SK-N-SH (cell line): ENCODE data around the gene CST3.

Source experiments
- EP300 ChIP-seq, 2 experiments: IDR thresholded peaks; 2 replicates each; pipeline versions ENCODE4 v1.4.0 to v1.6.1; 2012; ENCODE audit warnings: borderline replicate concordance in 1 of 2, low read depth in 1 of 2, low read length in 1 of 2
- FOXJ3 ChIP-seq: sonication (generic); formaldehyde crosslinking; IDR thresholded peaks from 2 replicates; pipeline ENCODE4 v1.5.1; 2020; ENCODE audit warnings: mild to moderate bottlenecking, missing genetic modification reagents
- POLR2AphosphoS5 ChIP-seq: IDR thresholded peaks from 2 replicates; pipeline ENCODE4 v1.6.1; 2012; ENCODE audit warnings: low read depth, low read length
- RAD21 ChIP-seq: IDR thresholded peaks from 2 replicates; pipeline ENCODE4 v1.6.1; 2012; ENCODE audit warnings: mild to moderate bottlenecking, low read length
- REST ChIP-seq: IDR thresholded peaks from 2 replicates; pipeline ENCODE4 v1.6.1; 2012; ENCODE audit warnings: mild to moderate bottlenecking, low read depth, low read length, moderate library complexity
- SMC3 ChIP-seq: IDR thresholded peaks from 2 replicates; pipeline ENCODE4 v1.6.1; 2012; ENCODE audit warnings: low read depth, low read length, improper control_type of control experiment
- TF ChIP-seq, protein P1 (sequence below): IDR thresholded peaks from 2 replicates; pipeline ENCODE4; 2012
- TF ChIP-seq, protein P2 (sequence below): fragments of 200-600 bp; sonication (generic); IDR thresholded peaks from 2 replicates; pipeline ENCODE4 v1.6.1; 2017; ENCODE audit warnings: antibody characterized with exemption, mild to moderate bottlenecking, moderate library complexity
- TF ChIP-seq, protein P3 (sequence below): IDR thresholded peaks from 2 replicates; pipeline ENCODE4 v1.4.0; 2012; ENCODE audit warnings: low read depth, borderline replicate concordance
- TF ChIP-seq, protein P4 (sequence below): IDR thresholded peaks from 2 replicates; pipeline ENCODE4 v1.4.0; 2012; ENCODE audit warnings: low read depth, borderline replicate concordance

DNA sequence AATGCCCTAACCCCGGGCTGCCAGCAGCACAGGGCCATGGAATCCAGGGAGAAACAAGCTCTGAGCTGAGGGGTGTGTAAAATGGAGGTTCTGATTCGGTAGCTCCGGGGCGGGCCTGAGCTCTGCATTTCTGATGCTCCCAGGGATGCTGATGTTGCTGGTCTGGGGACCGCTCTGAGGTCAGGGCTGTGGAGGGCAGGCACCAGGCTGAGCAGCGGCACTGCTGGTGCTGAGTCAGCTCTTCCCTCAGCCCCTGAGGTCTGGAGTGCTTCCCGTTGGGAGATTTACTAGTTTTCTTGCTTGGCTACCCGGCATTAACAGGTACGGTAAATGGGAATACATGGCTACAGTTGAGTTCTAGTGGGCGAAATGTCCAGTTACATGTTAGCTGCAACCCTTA is 18.6 kb upstream of the CST3 start:
- TF ChIP-seq, protein P1, sequence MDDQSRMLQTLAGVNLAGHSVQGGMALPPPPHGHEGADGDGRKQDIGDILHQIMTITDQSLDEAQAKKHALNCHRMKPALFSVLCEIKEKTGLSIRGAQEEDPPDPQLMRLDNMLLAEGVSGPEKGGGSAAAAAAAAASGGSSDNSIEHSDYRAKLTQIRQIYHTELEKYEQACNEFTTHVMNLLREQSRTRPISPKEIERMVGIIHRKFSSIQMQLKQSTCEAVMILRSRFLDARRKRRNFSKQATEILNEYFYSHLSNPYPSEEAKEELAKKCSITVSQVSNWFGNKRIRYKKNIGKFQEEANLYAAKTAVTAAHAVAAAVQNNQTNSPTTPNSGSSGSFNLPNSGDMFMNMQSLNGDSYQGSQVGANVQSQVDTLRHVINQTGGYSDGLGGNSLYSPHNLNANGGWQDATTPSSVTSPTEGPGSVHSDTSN: no peak
- TF ChIP-seq, protein P2, sequence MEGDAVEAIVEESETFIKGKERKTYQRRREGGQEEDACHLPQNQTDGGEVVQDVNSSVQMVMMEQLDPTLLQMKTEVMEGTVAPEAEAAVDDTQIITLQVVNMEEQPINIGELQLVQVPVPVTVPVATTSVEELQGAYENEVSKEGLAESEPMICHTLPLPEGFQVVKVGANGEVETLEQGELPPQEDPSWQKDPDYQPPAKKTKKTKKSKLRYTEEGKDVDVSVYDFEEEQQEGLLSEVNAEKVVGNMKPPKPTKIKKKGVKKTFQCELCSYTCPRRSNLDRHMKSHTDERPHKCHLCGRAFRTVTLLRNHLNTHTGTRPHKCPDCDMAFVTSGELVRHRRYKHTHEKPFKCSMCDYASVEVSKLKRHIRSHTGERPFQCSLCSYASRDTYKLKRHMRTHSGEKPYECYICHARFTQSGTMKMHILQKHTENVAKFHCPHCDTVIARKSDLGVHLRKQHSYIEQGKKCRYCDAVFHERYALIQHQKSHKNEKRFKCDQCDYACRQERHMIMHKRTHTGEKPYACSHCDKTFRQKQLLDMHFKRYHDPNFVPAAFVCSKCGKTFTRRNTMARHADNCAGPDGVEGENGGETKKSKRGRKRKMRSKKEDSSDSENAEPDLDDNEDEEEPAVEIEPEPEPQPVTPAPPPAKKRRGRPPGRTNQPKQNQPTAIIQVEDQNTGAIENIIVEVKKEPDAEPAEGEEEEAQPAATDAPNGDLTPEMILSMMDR: no peak
- no peak for TF ChIP-seq REST
- no peak for TF ChIP-seq SMC3
- TF ChIP-seq EP300 (IDR thresholded peaks at IDR 0.05; ENCODE audit: borderline replicate concordance in 1 of 2, low read depth in 1 of 2, low read length in 1 of 2): no peak
- TF ChIP-seq, protein P3, sequence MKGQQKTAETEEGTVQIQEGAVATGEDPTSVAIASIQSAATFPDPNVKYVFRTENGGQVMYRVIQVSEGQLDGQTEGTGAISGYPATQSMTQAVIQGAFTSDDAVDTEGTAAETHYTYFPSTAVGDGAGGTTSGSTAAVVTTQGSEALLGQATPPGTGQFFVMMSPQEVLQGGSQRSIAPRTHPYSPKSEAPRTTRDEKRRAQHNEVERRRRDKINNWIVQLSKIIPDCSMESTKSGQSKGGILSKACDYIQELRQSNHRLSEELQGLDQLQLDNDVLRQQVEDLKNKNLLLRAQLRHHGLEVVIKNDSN: no peak
- no peak for TF ChIP-seq RAD21
- TF ChIP-seq, protein P4, sequence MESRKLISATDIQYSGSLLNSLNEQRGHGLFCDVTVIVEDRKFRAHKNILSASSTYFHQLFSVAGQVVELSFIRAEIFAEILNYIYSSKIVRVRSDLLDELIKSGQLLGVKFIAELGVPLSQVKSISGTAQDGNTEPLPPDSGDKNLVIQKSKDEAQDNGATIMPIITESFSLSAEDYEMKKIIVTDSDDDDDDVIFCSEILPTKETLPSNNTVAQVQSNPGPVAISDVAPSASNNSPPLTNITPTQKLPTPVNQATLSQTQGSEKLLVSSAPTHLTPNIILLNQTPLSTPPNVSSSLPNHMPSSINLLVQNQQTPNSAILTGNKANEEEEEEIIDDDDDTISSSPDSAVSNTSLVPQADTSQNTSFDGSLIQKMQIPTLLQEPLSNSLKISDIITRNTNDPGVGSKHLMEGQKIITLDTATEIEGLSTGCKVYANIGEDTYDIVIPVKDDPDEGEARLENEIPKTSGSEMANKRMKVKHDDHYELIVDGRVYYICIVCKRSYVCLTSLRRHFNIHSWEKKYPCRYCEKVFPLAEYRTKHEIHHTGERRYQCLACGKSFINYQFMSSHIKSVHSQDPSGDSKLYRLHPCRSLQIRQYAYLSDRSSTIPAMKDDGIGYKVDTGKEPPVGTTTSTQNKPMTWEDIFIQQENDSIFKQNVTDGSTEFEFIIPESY: no peak
- TF ChIP-seq FOXJ3 (CRISPR knock-in tag): no peak
- TF ChIP-seq POLR2AphosphoS5: no peak
